ENCODE results near the gene PDE10A.

The PDE10A gene

DNA sequence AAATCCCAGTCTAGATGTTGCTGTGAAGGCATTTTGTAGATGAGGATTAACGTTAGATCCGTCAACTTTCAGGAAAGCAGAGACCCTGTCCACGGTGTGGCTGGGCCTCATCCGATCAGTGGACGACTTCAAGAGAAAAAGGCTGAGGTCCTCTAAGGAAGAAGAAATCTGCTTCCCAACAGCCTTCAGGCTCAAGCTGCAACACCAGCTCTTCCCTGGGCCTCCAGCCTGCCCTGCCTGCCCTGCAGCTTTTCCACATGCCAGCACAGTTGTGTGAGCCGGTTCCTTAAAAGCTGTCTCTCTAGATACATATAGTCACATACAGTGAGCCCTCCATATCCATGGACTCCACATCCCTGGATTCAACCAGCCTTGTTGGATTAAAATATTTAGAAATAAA, 14.1 kb upstream of the PDE10A start:
- no peak for DNase-seq

GRCh38 chr6:165676435-165677068, 13.5 kb upstream of the PDE10A start:
- no peak for DNase-seq

- DNase-seq: no peak
Measured at GRCh38 chr6:165675120-165675519, 12.1 kb upstream of the PDE10A start.

DNA sequence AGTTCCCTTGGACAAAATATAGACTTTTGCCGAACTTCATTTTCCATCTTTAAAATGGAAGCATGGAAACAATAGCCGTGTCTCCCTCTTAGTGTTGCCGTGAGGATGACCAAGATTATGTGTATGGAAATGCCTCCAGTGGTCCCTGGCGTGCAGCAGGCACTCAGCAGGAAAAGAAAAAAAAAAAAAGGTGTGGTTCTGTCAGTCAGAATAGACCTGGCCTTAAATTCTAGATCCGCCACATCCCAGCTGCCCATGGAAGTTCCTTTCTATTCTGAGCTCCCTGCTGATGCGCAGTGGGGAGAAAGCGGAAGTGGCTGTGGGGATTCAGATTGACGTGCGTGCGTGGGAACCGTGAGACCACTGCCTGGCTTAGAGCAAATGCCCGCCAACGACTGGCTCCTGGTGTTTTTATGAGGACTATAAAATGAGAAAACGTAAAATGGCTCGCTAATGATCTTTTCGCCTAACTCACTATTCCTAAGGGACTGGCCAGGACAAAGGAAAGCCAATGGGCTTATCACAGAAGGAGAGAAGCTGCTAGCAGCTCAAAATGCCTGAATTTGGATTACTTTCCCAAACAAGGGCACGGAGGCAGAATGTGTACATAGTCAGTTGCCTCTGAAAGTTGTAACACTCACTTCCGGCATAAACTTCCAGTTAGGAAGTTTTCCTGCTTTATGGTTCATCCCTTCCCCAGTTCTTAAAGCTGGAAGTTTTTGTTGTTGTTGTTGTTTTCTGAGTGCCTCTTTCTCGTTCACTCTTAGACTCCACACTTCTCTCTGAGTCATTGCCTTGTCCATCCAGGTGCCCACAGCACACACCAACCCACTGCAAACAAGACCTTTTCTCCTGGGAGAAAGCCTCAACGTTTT, 11.4 kb upstream of the PDE10A start:
- DNase-seq: no peak

DNA sequence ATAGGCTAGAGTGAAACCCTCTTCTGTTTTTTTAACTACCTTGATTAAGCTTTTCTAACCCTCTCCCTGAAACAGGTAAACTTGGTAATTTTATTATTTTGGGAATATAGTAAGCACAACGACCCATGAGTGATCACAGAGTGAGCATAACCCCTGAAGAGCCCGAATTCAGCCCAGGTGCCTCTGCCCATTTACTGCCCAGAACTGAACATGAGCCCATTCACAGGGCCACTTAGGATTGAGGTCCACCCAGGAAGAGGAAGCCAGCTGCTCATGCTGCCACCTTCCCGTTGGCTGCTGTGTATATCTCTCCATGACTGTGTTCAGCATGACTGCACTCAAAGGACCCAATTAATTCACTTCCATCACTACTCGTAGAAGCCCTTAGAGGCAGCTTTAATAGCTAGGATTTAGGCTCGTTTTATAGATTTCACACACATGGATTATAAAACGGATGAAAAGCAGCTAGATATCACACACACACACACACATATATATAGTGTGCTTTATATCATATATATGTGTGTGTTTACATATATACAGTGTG, 8.3 kb upstream of the PDE10A start:
- no peak for DNase-seq

DNA sequence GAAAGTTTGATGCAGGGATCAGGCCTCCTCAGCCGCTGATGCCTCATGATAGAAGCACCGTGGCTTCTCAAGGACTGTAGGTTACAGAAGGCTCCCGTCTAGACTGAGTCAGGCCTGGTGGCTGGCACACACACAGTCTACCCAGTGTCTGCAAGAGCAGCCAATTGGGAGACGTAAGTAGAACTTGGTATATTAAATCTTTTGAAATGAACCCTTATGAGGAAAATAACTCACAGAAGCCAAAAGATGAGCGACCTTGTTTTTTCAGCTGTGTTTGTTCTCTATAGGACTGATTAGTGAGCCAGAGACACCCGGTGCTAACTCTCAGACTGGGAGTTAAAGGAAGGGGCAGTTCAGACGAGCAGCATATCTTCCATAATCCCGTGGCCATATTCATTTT, 5.9 kb upstream of the PDE10A start:
- DNase-seq: no peak

DNA sequence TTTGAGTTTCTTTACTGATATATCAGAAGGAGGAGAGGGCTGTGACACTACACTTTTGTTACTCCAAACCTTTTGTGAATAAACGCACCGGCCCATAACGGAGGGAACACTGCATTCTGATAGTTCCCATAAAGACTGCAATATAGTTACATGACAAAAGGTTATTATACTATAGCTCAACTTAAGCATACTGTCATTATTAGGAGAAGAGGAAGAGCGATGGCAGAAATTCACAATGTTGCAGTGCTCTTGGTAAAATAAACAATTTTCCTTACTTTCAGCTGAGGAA, 2.3 kb upstream of the PDE10A start:
- no peak for DNase-seq

GRCh38 chr6:165664559-165665383, 1.7 kb upstream of the PDE10A start:
- DNase-seq: no peak

- DNase-seq: no peak
Measured at GRCh38 chr6:165663736-165664558, 906 bp upstream of the PDE10A start.

GRCh38 chr6:165663377-165663735, 315 bp upstream of the PDE10A start:
- DNase-seq: no peak

DNA sequence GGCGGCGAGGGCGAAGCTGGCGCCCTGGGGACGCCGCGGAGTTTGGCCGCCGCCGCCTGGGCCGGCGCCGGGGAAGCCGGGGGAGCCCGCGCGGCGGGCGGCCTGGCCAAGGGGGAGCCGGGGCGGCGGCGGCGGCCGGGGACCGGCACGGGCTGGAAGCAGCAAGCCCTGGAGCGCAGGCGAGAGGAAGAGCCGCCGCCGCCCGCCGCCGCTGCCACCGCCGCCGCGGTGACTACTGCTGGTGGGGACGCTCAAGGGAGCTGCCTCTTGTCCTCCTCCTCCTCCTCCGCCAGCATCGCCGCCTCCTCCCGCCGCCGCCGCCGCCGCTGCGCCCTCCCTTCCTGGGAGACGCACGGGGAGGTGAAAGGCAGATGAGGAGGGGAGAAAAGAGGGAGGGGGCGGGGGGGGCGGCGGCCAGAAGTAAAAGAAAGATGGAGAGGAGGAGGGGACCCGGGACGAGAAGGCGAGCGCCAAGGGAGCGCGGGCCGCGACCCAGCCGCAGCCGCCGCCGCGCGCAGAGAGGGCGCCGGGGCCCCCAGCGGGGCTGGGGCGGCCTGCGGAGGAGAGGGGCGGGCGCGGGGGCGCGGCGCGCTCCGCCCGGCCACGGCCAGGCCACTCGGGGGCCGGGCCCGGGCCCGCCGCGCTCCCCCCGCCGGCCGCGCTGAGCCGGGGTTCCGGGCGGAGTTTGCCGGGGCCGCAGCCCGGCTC, 846 bp downstream of the PDE10A start:
- no peak for DNase-seq

DNA sequence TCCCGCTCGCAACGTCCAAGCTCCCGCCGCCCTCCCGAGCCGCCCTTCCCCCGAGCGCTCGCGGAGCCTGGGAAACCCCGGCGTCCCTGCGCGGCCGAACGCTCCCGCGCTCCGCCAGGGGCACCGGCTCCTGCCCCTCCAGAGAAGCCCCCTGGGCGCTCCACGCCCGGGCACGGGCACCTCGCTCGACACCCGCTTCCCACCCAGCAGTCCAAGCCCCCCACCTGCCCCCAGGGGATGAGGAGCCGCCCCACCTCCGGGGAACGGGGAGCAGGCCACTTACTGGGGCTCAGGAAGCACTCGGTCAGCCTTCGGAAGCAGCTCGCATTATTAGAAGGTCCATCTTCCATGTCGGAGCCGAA, 1.4 kb downstream of the PDE10A start:
- no peak for DNase-seq

- DNase-seq: no peak
Measured at GRCh38 chr6:165660857-165661663, 2.0 kb downstream of the PDE10A start.

DNA sequence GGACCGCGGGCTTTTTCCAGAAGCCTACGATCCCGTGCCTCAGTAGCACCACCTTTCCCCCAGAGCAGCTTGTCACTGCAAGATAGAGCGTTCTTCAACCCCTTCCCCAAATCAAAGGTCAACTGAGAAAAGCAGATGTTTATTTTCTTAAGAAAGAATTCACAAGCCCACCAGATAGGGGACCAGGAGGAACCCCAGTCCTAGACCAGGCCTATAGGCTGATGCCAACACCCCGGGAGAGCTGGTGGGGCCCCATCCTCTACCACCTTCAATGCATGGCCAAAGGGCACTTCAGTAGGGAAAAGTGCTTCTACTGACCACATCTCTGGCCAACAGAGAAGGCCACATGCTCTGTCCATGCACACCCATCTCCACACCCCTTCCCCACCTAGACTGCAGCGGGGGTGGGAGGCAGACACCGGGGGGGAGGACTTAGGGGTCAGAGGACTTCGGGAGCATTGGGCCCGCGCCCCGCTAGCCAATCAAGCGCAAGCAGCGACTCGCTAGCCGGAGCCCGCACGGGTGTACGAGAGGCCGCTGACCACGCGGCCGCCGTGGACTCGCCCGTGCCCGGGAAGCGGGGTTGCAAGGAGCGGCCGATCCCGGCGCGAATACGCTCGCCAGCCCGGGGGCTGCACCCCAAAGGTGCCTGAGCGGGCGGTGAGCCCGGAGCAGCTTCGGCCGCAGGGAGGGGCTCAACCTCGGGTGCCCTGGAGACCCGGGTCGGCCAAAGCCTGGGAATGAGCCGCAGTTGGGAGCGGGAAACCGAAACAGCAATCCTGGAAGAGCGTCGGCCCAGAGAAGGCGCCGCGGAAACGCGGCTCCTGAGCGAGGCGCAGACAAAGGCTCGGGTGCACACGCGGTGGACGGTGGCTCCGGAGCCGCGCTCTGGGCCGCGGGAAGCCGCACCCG, 2.8 kb downstream of the PDE10A start:
- no peak for DNase-seq

- DNase-seq: no peak
Measured at GRCh38 chr6:165658395-165659058, 4.5 kb downstream of the PDE10A start.

- no peak for DNase-seq
Measured at GRCh38 chr6:165657325-165657680, 5.7 kb downstream of the PDE10A start.

GRCh38 chr6:165656581-165657324, 6.3 kb downstream of the PDE10A start:
- no peak for DNase-seq

GRCh38 chr6:165655191-165655590, 7.8 kb downstream of the PDE10A start:
- DNase-seq: no peak

DNA sequence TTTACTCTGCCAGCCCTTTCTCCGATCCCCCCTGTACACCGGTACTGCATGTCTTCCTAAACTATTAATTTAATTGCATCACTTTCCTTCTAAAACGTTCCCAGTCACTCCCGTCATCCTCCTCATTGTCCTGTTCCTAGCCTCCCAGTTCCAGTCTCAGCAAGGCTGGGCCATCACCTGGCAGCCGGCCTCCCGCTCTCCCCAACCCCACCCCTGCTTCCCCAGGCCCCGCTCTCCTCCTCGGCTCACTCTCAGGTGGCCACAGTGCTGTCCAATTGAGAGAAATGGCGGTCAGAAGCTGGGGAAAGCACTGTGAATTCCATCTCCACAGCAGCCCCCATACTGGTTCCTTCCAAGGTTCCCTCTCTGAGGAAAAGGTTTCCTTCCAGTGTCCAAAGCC, 8.9 kb downstream of the PDE10A start:
- DNase-seq: no peak
